Ureter (tissue), 1 donor: ENCODE measurements around the gene RFLNA. TPM values are rescaled to one million over a fixed set of nuclear protein-coding genes. Genes with fewer than 3 reads are reported as not detected.

Experiments used
- DNase-seq: peaks from one replicate; pipeline ENCODE4 v3.0.0-alpha.2; 2020; ENCODE audit warnings: low spot score
- total RNA-seq: library from RNA; stranded (reverse); gene quantifications from one replicate; pipeline ENCODE4 v1.2.4, GENCODE V29; 2023
- donor health status: DM: yes; HTN: yes; CAD: no.

The RFLNA gene, protein sequence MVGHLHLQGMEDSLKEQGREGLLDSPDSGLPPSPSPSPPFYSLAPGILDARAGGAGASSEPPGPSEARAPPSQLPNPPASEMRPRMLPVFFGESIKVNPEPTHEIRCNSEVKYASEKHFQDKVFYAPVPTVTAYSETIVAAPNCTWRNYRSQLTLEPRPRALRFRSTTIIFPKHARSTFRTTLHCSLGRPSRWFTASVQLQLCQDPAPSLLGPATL
- 1.1 TPM for total RNA-seq

DNA sequence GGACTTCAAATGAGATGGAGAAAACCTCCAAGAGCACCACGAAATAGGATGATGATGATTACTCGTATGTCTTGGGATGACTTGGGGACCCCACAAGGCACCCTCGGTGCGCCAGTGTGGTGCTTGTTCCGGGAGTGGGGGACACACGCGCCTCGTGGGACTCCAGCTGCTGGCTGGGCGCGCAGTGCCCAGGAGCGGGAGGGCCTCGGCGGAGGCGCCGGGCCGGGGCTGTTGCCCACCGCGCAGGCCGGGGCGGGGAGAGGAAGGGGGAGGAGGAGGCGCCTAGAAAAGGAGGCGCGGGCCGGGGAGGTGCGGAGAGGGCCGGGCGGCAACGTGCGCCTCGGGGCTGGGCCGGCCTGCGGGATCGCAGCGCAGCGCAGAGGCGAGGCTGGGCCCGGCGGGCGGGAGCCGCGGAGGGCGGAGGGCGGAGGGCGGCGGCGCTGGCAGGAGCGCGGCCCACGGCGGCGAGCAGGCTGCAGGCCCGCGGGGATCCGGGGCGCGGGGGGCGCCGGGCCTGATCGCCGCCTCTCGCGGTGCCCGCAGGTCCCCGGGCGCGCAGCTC, at the start of gene RFLNA:
RFLNA (plus strand) TSS at position 314 of the 562 bp plus-strand sequence. CDS start 337 bp downstream, outside the sequence.
- no peak for DNase-seq

GRCh38 chr12:124247331-124247730, 47.6 kb upstream of the RFLNA start:
- DNase-seq, result no peak

DNA sequence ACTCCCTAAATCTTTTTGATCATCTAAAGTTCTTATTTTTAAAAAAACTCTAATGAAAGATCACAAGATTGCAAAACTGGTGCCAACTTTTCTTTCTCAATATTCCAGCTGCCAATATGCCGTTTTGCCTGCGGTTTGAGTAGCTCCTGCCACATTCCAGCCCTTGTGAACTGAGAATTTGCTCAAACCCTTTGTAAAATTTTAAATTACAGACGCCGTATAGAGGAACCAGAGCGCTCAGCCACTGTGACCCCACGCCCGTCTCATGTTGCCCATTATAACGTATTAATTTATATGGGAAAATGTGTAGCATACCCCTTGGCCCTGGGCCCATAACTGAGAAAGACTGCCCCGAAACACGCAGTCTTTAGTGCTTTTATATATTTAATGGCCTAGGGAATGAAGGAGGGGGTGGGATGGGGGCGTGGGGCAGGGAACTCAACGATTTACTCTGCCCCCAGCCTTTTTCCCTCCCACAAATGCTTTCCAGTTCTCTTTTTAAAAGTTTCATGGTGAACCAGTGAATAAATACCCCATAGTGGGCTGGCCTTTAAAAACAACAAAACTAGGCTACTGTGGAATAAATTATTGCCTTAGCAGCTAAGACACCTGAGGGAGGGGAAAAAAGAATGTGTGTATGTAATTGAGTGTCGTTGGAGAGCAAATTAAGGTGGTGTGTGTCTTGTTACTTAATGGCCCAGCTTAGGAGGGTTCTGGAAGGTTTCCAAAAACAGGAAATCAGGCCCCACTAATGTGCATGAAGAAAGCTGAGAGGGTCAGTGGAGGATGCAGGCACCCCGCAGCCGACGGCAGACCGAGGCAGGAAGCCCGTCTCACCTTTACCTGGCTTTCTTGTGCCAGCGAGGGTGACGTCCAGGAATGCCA, 45.7 kb upstream of the RFLNA start:
- no peak for DNase-seq

DNA sequence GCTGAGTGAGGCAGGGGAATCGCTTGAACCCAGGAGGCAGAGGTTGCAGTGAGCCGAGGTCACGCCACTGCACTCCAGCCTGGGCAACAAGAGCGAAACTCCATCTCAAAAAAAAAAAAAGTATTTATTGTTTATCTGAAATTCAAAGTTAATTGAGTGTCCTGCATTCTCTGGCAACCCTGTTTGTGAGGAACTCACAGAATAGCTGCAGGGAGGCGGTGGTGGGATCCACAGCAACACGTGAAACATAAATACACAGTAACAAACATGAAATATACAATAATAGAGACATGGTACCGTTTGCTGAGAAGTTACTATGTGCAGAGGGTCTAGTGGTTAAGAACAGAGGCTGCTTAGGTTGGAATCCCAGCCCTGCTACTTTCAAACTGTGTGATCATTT, 43.7 kb upstream of the RFLNA start:
- no peak for DNase-seq

GRCh38 chr12:124252964-124253363, 41.9 kb upstream of the RFLNA start:
- DNase-seq, result no peak

GRCh38 chr12:124254126-124254525, 40.8 kb upstream of the RFLNA start:
- DNase-seq, result no peak

DNA sequence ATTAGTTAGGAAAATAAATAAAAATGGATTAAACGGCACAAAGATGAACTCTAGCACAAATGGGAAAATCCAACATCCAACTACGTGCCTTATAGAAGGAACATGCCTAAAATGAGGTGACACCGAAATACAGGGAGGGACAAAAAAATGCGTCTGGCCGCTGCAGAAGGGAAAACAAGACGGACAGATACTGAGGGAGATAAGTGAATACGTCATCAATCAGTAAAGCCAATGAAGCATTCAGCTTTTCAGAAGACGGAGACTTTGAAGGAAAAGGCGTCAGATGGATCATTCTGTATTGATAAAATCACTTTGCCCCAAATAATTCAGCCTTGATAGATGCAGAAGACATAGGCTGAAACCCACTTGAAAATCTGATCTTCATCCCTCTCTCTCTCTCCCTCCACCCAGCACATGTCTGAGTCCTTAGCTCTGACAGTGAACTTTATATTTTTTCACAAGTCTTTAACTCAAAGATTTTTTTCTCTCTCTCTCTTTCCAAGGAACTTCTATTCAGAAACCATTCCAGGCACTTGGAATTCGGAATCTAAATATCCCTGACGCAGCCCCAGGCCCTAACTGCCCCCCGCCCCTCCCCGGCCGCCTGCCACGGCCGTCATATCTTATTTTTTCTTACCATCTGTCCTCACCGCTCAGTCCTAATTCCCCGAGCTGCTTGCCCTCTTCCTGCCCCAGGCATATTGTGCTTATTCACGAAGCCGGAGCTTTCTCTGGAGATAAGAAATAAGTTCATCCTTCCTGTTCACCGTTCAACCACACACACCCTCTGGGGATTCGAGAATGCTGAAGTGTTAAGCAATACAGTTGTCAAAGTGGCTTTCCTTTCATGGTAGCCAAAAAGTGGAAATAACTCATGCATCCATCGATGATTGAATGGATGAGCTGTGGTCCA, 35.5 kb upstream of the RFLNA start:
- no peak for DNase-seq

DNA sequence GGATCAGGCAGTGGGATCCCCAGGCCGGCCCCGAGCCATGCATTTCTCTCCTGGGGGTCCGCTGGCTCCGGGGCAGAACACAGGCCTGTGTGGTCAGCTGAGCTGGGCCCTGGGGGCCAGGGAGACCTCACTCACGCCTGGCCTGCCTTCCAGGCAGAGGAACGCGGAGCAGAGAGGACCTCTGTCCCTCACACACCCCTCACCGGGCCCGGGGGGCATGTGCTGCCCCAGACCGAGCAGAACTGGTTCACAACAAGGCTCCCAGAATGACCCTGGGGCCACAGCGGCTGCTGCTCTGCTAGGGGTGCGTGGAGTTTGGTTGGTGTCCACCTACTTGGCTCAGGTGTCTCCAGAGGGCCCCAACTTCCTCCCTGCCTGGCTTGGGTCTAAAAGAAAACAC, 33.0 kb upstream of the RFLNA start:
- no peak for DNase-seq

GRCh38 chr12:124264089-124264795, 30.7 kb upstream of the RFLNA start:
- DNase-seq, result no peak

GRCh38 chr12:124264879-124265278, 30.0 kb upstream of the RFLNA start:
- DNase-seq, result no peak

DNA sequence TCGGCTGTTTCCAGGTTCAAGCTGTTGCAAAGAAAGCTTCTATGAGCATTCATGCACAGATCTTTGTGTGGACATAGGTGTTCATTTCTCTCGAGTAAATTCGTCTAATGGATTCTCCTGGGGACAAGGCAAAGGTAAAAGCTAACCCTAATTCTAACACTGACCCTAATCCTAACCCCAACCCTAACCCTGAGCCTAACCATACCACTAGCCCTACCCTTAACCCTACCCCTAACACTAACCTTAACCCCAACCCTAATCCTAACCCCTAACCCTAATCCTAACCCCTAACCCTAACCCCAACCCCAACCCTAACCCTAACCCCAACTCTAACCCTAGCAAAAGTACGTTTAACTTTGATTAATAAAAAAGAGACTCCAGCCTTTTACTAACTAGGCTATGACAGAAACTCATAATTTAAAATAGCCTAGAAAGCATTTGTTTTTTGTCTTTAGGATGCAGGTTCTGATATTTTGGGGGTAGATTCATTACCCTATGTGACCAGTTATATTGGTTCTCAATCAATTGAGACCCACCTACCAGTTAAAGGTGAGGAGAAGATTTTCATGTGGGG, 27.6 kb upstream of the RFLNA start:
- DNase-seq, result no peak

- DNase-seq, result no peak
These were observed 24.2 kb upstream of the RFLNA start for GRCh38 chr12:124270671-124271070.

GRCh38 chr12:124273630-124274029, 21.3 kb upstream of the RFLNA start:
- no peak for DNase-seq

- DNase-seq, result no peak
These were observed 18.6 kb upstream of the RFLNA start for GRCh38 chr12:124276337-124276736.

DNA sequence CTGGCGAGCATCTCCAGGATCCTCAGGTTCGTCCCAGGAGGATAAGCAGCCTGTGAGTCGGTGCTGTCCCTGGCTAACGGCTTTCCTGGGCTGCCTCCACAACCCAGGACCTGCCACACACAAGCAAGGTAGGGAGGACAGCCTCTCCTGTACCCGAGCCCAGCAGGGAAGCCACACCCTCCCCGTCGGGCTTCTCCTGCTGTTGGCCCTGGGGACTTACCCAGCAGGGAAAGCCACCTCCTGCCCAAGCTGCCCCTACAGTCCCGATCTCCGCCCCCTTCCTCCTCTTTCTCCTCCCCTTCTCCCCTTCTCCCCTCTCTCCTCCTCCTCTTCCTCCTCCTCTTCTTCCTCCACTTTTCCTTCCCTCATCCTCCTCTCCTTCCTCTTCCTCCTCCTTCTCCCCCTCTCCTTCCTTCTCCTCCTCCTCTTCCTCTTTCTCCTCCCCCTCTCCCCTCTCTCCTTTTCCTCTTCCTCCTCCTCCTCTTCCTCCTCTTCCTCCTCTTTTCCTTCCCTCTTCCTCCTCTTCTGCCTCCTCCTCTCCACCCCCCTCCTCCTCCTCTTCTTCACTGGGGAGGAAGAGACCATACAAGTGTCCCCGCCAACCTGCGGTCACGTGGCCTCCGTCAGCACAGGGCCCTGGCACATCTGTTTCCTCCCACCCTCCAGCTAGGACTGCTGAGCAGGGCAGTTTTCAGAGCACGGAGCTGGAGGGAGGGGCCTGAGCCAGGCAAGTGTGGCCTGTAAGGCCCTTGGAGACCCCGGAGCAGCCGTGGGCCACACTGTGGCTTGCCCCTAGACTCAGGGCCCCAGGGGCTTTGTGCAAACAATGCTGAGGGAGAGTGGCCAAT, 17.3 kb upstream of the RFLNA start:
- DNase-seq, result no peak

- no peak for DNase-seq
These were observed 16.3 kb upstream of the RFLNA start for GRCh38 chr12:124278389-124279101.

DNA sequence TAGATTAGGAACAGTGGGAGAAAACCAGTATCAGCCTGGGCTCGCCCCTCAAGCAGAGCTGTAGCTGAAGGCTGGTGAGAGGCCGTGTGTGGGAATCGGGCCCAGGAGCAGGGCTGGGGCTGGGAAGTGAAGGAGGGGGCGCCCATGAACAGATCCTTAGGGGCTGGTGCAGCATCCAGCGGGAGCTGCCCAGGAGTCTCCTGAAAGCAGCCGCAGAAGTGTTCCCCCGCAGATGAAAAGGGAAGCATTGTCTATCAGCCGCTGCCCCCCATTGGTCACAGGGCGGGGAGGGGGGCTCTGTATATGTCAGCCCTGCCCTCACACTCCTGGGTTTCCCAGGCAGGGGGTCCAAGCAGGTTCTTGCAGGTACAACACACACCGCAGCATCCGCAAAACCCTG, 15.6 kb upstream of the RFLNA start:
- no peak for DNase-seq

DNA sequence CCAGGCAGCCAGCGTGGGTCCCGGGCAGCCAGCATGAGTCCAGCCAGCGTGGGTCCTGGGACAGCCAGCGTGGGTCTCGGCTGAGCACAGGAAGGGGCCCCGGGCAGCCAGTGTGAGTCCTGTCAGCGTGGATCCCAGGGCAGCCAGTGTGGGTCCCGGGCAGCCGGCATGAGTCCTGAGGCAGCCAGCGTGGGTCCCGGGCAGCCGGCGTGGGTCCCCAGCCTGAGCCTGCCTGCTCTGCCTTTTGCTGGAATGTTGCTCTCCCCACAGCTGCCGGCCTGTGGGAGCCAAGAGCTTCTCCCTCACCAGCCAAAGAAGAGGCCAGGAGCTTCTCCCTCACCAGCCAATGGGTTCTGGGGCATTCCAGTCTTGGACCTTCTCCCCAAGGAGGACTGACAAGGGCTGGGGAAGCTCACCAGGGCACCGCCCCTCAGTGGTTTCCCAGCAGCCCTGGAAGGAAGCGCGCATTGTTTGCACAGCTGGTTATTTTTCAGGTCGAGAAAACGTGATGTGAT, 15.0 kb upstream of the RFLNA start:
- no peak for DNase-seq

- DNase-seq, result no peak
These were observed 13.6 kb upstream of the RFLNA start for GRCh38 chr12:124281309-124281708.
